HEK293T (cell line): ENCODE results near the gene CAMK1D.

Source experiments
- CTCF ChIA-PET: fragments of 350-600 bp; formaldehyde crosslinking; extraction: SDS; loops from one replicate; lab custom pipeline; 2021; ENCODE audit warnings: antibody characterized with exemption, inconsistent platforms; lab: Yijun Ruan, JAX
- POLR2A ChIA-PET: fragments of 350-600 bp; formaldehyde crosslinking; extraction: SDS; loops from one replicate; lab custom pipeline; 2020; ENCODE audit warnings: antibody characterized with exemption, inconsistent platforms; lab: Yijun Ruan, JAX
- DNase-seq: peaks from one replicate; pipeline ENCODE4 v3.0.0; 2012; ENCODE audit warnings: mixed read lengths; ENCODE audit errors: extremely low spot score
- ARNT ChIP-seq: fragments of 450-650 bp; IDR thresholded peaks from 2 replicates; pipeline ENCODE4 v1.6.1; 2017; ENCODE audit warnings: mild to moderate bottlenecking
- BHLHE40 ChIP-seq: fragments of 450-650 bp; IDR thresholded peaks from 2 replicates; pipeline ENCODE4 v1.6.1; 2016; ENCODE audit warnings: mild to moderate bottlenecking, moderate library complexity, borderline replicate concordance
- CTBP1 ChIP-seq: fragments of 450-650 bp; IDR thresholded peaks from 2 replicates; pipeline ENCODE4 v1.6.1; 2016; ENCODE audit warnings: borderline replicate concordance
- ELF4 ChIP-seq: fragments of 450-650 bp; IDR thresholded peaks from 2 replicates; pipeline ENCODE4 v1.6.1; 2017; ENCODE audit warnings: antibody characterized with exemption
- FOXA1 ChIP-seq: fragments of 450-650 bp; IDR thresholded peaks from 2 replicates; pipeline ENCODE4 v1.6.1; 2016; ENCODE audit warnings: mild to moderate bottlenecking
- FOXK2 ChIP-seq: fragments of 450-650 bp; IDR thresholded peaks from 2 replicates; pipeline ENCODE4 v1.6.1; 2016; ENCODE audit warnings: mild to moderate bottlenecking
- FOXM1 ChIP-seq: fragments of 450-650 bp; IDR thresholded peaks from 2 replicates; pipeline ENCODE4 v1.6.1; 2017; ENCODE audit warnings: mild to moderate bottlenecking, borderline replicate concordance
- HDGF ChIP-seq: fragments of 450-650 bp; IDR thresholded peaks from 2 replicates; pipeline ENCODE4 v1.6.1; 2017; ENCODE audit warnings: antibody characterized with exemption, borderline replicate concordance
- L3MBTL2 ChIP-seq: fragments of 450-650 bp; conservative IDR thresholded peaks from 2 replicates; pipeline ENCODE4 v1.6.1; 2016; ENCODE audit warnings: mild to moderate bottlenecking
- LEF1 ChIP-seq: fragments of 450-650 bp; IDR thresholded peaks from 2 replicates; pipeline ENCODE4 v1.6.1; 2017; ENCODE audit warnings: mild to moderate bottlenecking, borderline replicate concordance
- NFRKB ChIP-seq: fragments of 450-650 bp; IDR thresholded peaks from 2 replicates; pipeline ENCODE4 v1.6.1; 2016; ENCODE audit warnings: mild to moderate bottlenecking, moderate library complexity
- PKNOX1 ChIP-seq: fragments of 450-650 bp; IDR thresholded peaks from 2 replicates; pipeline ENCODE4 v1.6.1; 2016
- SP1 ChIP-seq: fragments of 450-650 bp; IDR thresholded peaks from 2 replicates; pipeline ENCODE4 v1.6.1; 2017
- SUZ12 ChIP-seq: fragments of 450-650 bp; IDR thresholded peaks from 2 replicates; pipeline ENCODE4 v1.6.1; 2016; ENCODE audit warnings: mild to moderate bottlenecking
- TARDBP ChIP-seq: fragments of 450-650 bp; IDR thresholded peaks from 2 replicates; pipeline ENCODE4 v1.6.1; 2016
- ZNF384 ChIP-seq: fragments of 450-650 bp; IDR thresholded peaks from 2 replicates; pipeline ENCODE4 v1.6.1; 2016

Gene CAMK1D

GRCh38 chr10:12875100-12875499 is 525.8 kb downstream of the CAMK1D start:
- DNase-seq = no peak
- CTCF ChIA-PET = no interaction called here
- POLR2A ChIA-PET = no interaction called here
- TF ChIP-seq L3MBTL2 = no peak
- TF ChIP-seq CTBP1 = no peak
- no peak for TF ChIP-seq SP1
- TF ChIP-seq FOXA1 = no peak
- TF ChIP-seq PKNOX1 = no peak
- no peak for TF ChIP-seq ZNF384
- no peak for TF ChIP-seq NFRKB
- TF ChIP-seq FOXM1 = no peak
- no peak for TF ChIP-seq HDGF
- no peak for TF ChIP-seq ARNT
- TF ChIP-seq SUZ12 = no peak
- no peak for TF ChIP-seq LEF1
- TF ChIP-seq ELF4 = no peak
- TF ChIP-seq TARDBP = no peak
- no peak for TF ChIP-seq BHLHE40
- TF ChIP-seq FOXK2 = no peak

- ChIA-PET CTCF (no interaction called here), POLR2A (no interaction called here)
- DNase-seq = no peak
- TF ChIP-seq HDGF (no peak), ZNF384 (no peak), PKNOX1 (no peak), TARDBP (no peak)
Observed at GRCh38 chr10:12876266-12876665, 526.9 kb downstream of the CAMK1D start.

- POLR2A ChIA-PET = no interaction called here
- TF ChIP-seq ZNF384 (no peak), PKNOX1 (no peak), SUZ12 (no peak), BHLHE40 (no peak), LEF1 (no peak), L3MBTL2 (no peak)
- CTCF ChIA-PET = no interaction called here
- DNase-seq = no peak
Observed at GRCh38 chr10:12877150-12877549, 527.8 kb downstream of the CAMK1D start.

- ChIA-PET POLR2A (no interaction called here), CTCF (interaction anchor here (0.6 kb wide), 1 partner anchor 21 kb away, joined by 3 read pairs; no protein-coding TSS in a partner anchor)
- no peak for DNase-seq
- TF ChIP-seq LEF1 = no peak
Observed at GRCh38 chr10:12880423-12880822, 531.1 kb downstream of the CAMK1D start.

- DNase-seq = no peak
- ChIA-PET CTCF (no interaction called here), POLR2A (no interaction called here)
- TF ChIP-seq FOXA1 = no peak
- no peak for TF ChIP-seq LEF1
- no peak for TF ChIP-seq NFRKB
- no peak for TF ChIP-seq FOXM1
- TF ChIP-seq ZNF384 = no peak
- TF ChIP-seq CTBP1 = no peak
- TF ChIP-seq TARDBP = no peak
- no peak for TF ChIP-seq SUZ12
- TF ChIP-seq HDGF = no peak
- TF ChIP-seq L3MBTL2 = no peak
- no peak for TF ChIP-seq FOXK2
- TF ChIP-seq ELF4 = no peak
- TF ChIP-seq SP1 = no peak
Observed at GRCh38 chr10:12884851-12885250, 535.5 kb downstream of the CAMK1D start.
